ENCODE results near the gene ATP1A3. TPM values are rescaled to one million over a fixed set of nuclear protein-coding genes. Genes with fewer than 3 reads are reported as not detected.
"Not testable (repeated sequence)": the region's sequence is repeated elsewhere in the genome, so short reads cannot be mapped to it uniquely, and the experiment has no call there.

ATP1A3 gene
- total RNA-seq, result 388 TPM
- long read RNA-seq, transcript ATP1A3-208 (23 exons, 3,628 nt), result minor isoform, 6 of 516 reads
- long read RNA-seq, transcript ATP1A3-215 (23 exons, 3,551 nt), result major isoform, 334 of 516 reads
- long read RNA-seq, partial matches to known transcripts, result 151 of 516 reads
- long read RNA-seq, other reads (novel, unspliced or antisense), result 23 of 516 reads

DNA sequence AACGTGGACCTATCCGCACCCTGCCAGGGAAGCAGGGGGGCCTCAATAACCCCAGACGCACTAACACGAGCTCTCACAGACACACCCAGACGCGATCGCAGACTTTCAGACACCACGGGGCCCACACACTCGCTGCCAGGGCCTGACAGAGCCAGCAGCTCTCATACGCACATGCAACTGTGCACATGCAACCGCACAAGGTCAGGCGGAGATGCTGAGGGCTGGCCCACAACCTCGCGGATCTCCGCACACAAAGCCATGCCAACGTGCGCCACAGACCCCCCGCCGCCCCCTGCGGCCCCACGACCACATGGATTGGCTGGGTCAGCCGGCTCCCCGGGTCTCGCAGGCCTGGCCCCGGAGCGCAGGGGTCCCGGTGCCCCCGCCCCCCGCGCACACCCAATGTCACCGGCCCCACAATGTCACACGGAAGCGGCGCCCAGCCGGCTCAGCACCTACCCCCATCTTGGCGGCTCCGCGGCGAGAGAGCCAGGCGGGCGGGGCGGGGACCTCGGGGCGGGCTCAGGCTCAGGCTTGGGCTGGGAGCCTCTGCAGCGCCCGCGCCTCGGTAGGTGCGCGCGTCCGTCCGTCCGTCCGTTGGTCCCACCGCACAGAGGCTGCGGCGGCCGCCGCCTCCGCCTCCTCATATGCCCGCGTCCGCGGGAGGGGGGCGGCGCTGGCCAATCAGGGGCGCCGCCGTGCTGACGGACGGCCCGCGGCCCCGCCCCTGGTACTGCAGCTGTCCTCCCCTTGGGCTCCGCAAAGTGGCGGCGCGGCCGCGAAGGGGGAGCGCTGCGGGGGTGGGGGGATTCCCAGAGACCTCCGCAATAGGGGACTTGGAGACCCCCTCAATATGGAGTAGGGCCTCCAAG lies at the start of gene ATP1A3:
TSS of gene ATP1A3 (minus strand) at position 619 of the 872 bp plus-strand sequence. CDS start at position 465, 154 bp downstream.
- ATAC-seq (ENCODE audit: poor library complexity), result peak; percentile 76
- DNase-seq, result peak; percentile 83
- intact Hi-C loops (cut with DNase I), result loop anchor here (10.0 kb wide), 1 partner anchor 91 kb away; no protein-coding TSS in a partner anchor

DNA sequence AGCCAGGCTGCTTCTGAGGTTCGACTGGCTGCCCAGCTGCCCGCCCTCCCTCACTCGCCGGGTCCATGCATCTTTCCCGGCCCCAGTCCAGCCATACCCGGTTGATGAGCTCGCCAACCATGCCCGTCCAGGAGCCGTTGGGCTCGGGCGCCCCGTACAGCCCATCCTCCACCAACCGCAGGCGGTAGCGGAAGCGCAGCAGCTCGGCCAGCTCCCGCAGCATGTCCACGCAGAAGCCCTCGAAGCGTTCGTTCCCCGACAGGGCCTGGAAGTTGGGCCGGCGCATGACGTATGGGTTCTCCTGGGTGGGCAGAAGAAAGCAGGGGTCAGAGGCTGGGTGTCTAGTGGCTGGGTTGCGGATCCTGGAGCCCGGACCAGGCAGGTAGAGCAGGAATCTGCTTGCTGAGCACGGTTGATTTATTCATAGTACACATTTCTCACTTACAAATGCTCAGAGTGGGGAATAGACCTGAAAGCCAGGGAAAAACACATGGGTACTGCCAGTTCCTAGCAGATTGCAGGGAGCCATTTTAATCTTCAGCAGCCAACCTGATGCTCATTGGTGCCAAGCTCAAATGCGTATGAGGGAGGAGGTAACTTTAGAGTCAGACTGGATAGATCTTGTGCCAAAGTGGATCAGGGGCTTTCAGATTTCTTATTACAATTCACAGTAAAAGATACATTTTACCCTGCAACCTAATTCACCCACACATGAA lies 48.6 kb upstream of the ATP1A3 start:
- intact Hi-C loops (cut with DNase I), result no loop called here
- DNase-seq (no peak), ATAC-seq (ENCODE audit: poor library complexity) (no peak)

DNA sequence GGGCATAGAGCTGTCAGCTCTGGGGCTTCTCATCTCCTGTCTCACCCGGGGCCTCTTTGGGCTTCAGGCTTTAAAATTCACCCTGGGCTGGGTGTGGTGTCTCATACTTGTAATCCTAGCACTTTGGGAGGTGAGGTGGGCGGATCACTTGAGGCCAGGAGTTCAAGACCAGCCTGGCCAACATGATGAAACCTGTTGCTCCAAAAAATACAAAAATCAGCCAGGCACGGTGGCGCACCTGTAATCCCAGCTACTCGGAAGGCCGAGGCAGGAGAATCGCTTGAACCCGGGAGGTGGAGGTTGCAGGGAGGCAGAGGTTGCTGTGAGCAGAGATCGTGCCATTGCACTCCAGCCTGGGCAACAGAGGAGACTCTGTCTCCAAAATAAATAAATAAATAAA lies 46.5 kb upstream of the ATP1A3 start:
- DNase-seq; intact Hi-C loops (cut with DNase I); ATAC-seq (ENCODE audit: poor library complexity): not testable (repeated sequence)

DNA sequence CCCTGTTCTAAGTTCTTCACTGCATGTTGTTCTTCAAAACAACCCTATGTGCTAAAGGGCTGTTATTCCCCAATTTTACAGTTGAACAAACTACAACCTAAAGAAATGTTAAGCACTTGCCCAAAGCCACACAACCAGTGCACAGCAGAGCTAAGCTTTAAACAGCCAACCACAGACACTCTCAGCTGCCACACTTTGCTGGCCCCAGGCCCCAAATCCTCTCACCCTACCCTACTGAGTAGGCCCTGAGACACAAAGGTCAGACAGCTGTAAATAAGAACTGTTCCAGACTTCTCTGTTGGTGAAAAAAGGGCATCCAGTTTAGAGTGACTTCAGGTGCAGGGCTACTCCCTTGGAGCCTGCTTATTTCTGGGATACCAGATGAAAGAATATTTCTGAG lies 46.0 kb upstream of the ATP1A3 start:
- DNase-seq, result no peak
- intact Hi-C loops (cut with DNase I), result no loop called here
- no peak for ATAC-seq (ENCODE audit: poor library complexity)

DNA sequence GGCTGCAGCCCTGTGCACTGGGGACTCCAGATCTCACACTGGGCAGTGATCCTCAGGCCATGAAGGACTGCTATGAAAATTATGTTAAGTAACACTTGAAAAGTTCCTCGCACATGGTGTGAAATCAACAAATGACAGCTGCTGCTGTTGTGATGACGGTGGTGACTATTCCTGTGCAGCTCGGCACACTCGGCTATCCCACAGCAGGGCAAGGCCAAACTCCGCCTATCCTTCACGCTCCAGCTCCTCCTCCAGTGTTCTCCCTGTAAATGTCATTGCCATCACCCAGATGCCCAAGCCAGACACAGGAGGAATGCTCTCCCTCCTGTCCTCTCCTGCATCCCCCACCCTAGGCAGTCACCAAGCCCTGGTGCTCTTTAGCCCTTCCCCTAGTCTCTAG lies 44.6 kb upstream of the ATP1A3 start:
- intact Hi-C loops (cut with DNase I), result no loop called here
- DNase-seq (peak; percentile 77), ATAC-seq (ENCODE audit: poor library complexity) (peak; percentile 86)

DNA sequence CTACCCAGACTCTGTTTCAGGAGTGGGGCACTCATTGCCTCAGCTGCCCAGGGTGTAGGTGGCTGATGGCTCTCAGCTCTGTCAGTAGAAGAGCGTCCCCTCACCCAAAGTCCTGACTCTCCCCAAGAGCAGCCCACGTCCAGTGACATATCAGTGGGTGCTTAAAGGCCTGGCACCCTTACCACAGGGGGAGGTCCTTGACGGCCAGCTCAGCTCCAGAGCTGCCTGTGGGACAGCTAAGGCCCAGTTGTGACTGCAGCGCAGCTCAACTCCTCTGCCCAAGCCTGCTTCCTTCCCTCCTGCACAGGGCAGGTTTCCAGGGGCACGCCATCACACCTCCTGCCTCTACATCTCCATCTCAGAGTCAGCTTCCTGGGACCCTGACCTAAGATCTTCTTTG lies 43.6 kb upstream of the ATP1A3 start:
- DNase-seq (peak; percentile 49), ATAC-seq (ENCODE audit: poor library complexity) (peak; percentile 63)
- intact Hi-C loops (cut with DNase I), result no loop called here

DNA sequence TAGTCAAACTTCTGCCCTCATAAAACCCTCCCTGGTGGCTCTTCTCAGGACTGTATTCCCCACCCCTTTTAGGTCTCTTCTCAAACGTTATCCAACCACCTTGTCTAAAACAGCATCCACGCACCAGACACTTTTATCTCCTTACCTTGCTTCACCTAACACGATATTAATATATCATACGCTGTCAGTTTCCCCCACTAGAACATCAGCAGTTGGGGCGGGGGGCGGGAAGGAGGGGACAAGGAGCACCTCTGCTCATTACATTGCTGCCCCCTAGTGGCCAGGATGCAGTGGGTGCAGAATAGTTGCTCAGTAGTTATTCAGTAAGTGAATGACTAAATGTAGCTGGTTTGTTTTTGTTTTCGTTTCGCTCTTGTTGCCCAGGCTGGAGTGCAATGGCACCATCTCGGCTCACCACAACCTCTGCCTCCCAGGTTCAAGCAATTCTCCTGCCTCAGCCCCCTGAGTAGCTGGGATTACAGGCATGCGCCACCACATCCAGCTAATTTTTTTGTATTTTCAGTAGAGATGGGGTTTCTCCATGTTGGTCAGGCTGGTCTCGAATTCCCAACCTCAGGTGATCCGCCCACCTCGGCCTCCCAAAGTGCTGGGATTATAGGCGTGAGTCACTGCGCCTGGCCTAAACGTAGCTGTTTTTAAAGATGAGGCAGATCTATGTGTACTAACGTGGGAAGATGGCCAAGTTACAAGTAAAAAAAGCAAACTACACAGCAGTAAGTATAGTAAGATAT lies 40.8 kb upstream of the ATP1A3 start:
- ATAC-seq (ENCODE audit: poor library complexity), result not testable (repeated sequence)
- intact Hi-C loops (cut with DNase I), result loop anchor here (5.0 kb wide), 1 partner anchor 38 kb away; no protein-coding TSS in a partner anchor
- DNase-seq, result peak; percentile 65

DNA sequence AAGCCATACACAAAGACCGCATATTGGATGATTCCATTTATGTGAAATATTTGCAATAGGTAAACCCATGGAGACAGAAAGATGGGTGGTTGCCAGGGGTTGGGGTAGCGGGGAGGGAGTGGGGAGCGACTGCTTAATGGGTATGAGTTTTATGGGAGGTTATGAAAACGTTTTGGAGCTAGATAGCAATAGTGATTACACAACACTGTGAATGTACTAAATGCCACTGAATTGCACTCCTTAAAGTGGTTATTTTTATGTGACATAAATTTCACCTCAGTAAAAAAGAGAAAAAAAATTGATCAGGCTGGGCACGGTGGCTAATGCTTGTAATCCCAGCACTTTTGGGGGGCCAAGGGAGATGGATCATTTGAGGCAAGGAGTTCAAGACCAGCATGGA lies 39.4 kb upstream of the ATP1A3 start:
- DNase-seq, result no peak
- intact Hi-C loops (cut with DNase I), result loop anchor here (5.0 kb wide), 1 partner anchor 36 kb away; no protein-coding TSS in a partner anchor
- no peak for ATAC-seq (ENCODE audit: poor library complexity)

DNA sequence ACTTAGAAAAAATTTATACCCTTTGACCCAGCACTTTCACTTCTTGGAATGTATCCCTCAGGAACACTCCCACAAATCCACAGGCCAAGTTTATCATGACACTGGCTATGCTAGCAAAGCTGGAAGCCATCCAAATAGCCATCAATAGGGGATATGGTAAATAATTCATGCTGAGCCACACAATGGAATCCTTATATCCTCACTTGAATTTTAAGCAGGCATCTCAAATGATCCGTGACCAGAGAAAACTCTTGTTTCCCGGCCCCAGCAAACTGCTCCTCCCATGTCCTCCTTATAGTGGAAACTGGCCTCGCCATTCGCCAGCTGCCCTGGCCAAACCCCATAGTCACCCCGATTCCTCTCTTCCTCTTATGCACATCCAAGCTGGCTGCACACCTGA lies 38.4 kb upstream of the ATP1A3 start:
- ATAC-seq (ENCODE audit: poor library complexity) (no peak), DNase-seq (no peak)
- intact Hi-C loops (cut with DNase I), result loop anchor here (5.0 kb wide), 1 partner anchor 35 kb away; no protein-coding TSS in a partner anchor

DNA sequence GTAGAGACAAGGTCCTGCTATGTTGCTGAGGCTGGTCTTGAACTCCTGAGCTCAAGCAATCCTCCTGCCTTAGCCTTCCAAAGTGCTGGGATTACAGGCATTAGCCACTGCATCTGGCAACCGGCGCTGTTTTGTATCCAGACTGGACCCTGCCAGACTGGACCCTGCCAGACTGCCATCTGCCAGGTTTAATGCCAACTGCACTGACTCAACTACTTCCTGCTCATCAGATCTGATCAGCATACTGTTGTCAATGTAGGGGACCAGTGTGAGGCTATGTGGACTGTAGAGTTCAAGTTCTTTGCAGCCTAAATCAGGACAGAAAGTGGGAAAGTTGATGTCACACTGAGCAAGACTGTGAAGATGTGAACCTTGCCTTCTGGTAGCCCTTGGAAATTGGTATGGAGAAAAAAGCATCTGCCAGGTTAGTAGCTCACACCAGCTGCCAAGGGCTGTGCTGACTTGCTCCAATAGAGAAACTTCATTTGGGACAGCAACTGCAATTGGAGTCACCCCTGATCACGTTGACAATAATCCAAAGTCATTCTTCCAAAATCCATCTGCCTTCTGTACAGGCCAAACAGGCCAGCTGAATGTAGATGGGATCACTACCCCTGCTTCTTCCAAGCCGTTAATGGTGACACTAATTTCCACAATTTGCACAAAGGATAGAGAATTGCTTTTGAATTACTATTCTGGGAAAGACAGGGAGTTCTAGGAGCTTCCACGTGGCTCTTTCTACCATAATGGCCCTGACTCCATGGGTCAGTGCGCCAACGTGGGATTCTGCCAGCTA lies 36.8 kb upstream of the ATP1A3 start:
- ATAC-seq (ENCODE audit: poor library complexity), result no peak

DNA sequence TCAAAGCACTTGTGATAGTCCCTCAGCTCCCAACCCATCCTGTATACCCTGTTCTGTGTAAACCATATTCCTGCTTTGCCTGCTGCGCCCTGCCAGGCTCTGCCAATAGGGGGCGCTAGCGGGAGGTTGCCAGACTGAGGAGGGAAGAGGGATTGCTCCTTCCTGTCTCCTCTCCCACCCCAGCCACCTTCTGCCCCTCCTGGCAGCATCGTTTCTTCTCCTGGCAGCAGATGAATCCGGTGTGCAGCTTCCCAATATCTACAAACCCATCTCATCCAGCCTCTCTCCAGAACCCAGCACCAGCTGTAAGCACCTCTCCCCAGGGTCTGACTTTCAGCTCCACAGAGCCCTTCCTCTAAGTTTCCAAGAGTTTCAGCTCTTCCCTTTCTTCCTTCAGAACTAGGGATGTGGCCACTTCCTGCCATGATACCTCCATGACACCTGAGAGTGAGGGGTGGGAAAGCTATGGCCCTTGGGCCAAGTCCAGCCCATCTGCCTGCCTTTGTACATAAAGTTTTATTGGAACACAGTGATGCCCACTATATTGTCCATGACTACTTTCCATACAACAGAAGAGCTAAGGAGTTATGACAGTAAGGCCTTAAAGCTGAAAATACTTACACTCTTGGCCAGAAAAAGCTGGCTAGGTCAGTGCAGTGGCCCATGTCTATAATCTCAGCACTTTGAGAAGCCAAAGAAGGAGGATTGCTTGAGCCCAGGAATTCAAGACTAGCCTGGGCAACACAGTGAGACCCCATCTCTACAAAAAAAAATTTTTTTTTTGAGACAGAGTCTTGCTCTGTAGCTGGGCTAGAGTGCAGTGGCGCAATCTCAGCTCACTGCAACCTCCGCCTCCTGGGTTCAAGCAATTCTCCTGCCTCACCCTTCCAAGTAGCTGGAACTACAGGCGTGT lies 34.5 kb upstream of the ATP1A3 start:
- DNase-seq, result no peak
- ATAC-seq (ENCODE audit: poor library complexity), result no peak
- intact Hi-C loops (cut with DNase I), result no loop called here

More for the DNA sequence above, 36.8 kb upstream of the ATP1A3 start:
- intact Hi-C loops (cut with DNase I), result loop anchor here (5.0 kb wide), 1 partner anchor 34 kb away; no protein-coding TSS in a partner anchor
- DNase-seq, result no peak

DNA sequence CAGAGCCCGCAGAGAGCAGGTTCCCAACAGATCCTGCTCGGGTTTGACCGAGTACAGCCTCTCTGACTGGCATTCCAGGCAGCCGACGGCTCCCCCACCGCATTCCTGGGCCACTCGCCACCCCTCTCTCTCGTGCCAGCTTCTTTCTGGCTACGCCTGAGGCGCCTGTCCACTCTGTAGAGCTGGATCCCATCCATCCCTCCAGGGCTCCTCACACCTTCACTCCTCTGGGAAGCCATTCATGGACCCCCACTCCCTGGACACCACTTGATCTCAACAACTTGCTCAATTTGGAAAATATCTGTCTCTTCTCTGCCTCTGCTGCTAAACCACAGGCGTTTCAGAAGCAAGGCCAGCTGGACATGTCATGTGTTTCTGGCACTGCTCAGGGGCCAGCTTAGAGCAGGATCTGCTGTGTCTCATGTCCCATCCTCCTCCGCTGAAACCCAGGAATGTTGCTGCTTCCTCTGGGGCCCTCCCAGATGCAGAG lies 30.6 kb upstream of the ATP1A3 start:
- intact Hi-C loops (cut with DNase I), result no loop called here
- DNase-seq, result peak; percentile 82
- ATAC-seq (ENCODE audit: poor library complexity), result peak; percentile 92

DNA sequence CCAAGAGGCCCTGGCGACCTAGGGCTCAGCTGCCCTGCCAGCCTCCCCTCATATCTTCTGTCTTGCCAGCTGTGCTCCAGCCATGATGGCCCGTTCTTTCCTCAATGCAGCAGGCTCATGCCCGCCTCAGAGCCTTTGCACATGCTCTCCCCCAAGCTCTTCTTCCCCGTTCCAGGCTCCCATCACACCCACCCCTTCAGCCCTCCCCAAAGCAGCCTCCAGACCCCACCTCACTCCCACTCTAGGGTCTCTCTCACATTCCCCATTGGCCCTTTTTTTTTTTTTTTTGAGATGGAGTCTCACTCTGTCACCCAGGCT lies 29.9 kb upstream of the ATP1A3 start:
- no peak for ATAC-seq (ENCODE audit: poor library complexity)
- no peak for DNase-seq
- intact Hi-C loops (cut with DNase I), result no loop called here

DNA sequence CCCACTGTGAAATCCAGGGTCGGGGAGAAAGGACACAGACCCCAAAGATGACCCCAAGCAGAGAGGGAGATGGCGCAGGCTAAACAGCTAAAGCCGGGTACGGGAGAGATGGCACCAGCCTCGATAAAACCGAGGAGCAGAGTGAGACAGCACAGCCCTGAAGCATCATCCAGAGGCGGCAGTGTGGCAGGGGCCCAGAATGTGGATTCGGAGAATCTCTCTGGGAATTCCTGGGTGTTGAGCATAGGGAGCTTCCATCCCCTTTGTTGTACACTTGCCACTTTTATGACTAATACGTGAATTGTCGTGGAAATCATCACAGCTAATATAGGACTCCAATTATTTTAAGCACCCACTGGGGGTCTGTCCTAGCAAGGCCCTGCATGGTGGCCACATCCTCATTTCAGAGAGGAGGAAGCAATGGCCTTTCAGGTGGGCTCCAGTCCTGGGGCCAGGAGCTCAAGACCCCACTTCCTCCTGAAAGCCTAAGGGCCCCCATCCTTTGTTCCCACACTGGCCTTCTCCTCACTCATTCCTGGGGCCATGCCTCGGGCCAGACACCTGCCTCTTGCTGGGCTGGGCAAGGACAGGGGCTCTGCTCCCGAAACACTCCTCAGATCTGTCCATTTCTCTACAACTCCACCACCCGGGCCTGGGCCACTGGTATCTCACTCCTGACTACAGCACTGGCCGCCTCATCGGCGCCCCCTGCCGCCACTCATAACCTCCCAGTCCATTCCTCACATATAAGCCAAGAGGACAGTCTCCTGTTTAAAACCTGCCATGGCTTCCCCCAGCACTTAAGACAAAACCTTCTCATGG lies 29.3 kb upstream of the ATP1A3 start:
- ATAC-seq (ENCODE audit: poor library complexity) (peak; percentile 1), DNase-seq (no peak)
- intact Hi-C loops (cut with DNase I), result no loop called here

DNA sequence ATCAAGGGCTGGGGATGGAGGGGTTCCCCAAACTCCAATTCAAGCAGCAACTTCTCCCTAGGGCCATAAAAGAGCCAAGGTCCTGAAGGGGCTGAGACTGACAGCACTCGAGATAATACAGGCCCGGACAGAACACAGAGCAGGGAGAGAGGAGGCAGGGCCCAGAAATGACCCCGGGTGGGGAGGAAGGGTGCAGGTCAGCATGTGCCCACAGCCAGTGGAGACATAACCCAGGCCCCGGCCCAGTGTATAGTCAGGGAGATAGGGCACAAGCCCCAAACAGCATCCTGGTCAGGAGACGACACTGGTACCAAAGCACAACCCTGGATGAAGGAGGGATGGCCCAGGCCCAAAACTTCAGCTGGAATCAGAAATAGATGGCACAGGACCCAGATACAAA lies 28.6 kb upstream of the ATP1A3 start:
- DNase-seq (no peak), ATAC-seq (ENCODE audit: poor library complexity) (no peak)
- intact Hi-C loops (cut with DNase I), result no loop called here

DNA sequence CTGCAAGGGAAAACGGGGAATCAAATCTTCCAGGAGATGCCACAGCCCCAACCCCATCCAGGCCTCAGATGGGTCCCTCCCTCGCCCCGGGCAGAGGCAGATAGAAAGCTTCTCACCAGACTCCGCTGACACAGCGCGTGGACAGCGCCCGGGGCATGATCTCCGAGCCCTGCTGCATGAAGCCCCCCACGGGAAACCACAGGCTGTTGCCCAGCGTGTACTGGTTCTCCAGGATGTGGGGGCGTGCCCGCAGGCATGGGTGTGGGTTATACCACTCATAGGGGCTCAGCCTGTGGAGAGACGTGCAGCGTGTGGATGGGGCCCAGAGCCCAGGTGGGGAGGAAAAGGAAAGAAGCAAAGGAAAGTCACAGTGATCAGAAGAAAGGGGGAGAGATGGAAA lies 27.2 kb upstream of the ATP1A3 start:
- DNase-seq (no peak), ATAC-seq (ENCODE audit: poor library complexity) (no peak)
- intact Hi-C loops (cut with DNase I), result no loop called here

Measured in Right ventricle myocardium superior (tissue), 1 donor.